Ectodermal cell (in vitro differentiated cells): ENCODE data around the gene MORN3. TPM values are rescaled to one million over a fixed set of nuclear protein-coding genes. Genes with fewer than 3 reads are reported as not detected.
"Not testable (repeated sequence)": the region's sequence is repeated elsewhere in the genome, so short reads cannot be mapped to it uniquely, and the experiment has no call there.

Source experiments
- H3K27ac ChIP-seq: 2 replicates; pipeline ENCODE4 v1.7.0; 2013; ENCODE audit warnings: mild to moderate bottlenecking, low read depth, low read length; ENCODE audit not compliant: insufficient read depth, poor library complexity, severe bottlenecking
- H3K27me3 ChIP-seq: 2 replicates; pipeline ENCODE4 v1.7.0; 2013; ENCODE audit warnings: mild to moderate bottlenecking, low read length; ENCODE audit not compliant: insufficient read depth, control insufficient read depth, poor library complexity, severe bottlenecking
- H3K36me3 ChIP-seq: one replicate; pipeline ENCODE4 v1.7.0; 2013; ENCODE audit warnings: low read length; ENCODE audit not compliant: control insufficient read depth, insufficient read depth
- H3K4me1 ChIP-seq: one replicate; pipeline ENCODE4 v1.7.0; 2013; ENCODE audit warnings: low read length; ENCODE audit not compliant: control insufficient read depth, insufficient read depth
- H3K4me3 ChIP-seq: 2 replicates; pipeline ENCODE4 v1.7.0; 2013; ENCODE audit warnings: low read depth, low read length, control low read depth; ENCODE audit not compliant: insufficient read depth
- H3K9me3 ChIP-seq: 2 replicates; pipeline ENCODE4 v1.7.0; 2013; ENCODE audit warnings: mild to moderate bottlenecking, low read length, moderate library complexity; ENCODE audit not compliant: control insufficient read depth
- WGBS, 2 experiments: methylation state at CpG; one replicate each; pipeline ENCODE4 v1.1.7; 2013; ENCODE audit warnings: missing lambda C conversion rate in 2 of 2; 5-methylcytosine and 5-hydroxymethylcytosine counted together
- polyA plus RNA-seq, 4 experiments: library from polyadenylated mRNA; stranded (reverse); fragments of 50-300 nt; gene quantifications; one replicate each; pipeline ENCODE4 v1.2.3, GENCODE V29; 2013

The MORN3 gene, protein sequence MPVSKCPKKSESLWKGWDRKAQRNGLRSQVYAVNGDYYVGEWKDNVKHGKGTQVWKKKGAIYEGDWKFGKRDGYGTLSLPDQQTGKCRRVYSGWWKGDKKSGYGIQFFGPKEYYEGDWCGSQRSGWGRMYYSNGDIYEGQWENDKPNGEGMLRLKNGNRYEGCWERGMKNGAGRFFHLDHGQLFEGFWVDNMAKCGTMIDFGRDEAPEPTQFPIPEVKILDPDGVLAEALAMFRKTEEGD
- polyA plus RNA-seq (2013, experiment 1 of 4) = 1.3 TPM
- 2.2 TPM for polyA plus RNA-seq (2013, experiment 2 of 4)
- polyA plus RNA-seq (2013, experiment 3 of 4) = 1.2 TPM
- 1.3 TPM for polyA plus RNA-seq (2013, experiment 4 of 4)

DNA sequence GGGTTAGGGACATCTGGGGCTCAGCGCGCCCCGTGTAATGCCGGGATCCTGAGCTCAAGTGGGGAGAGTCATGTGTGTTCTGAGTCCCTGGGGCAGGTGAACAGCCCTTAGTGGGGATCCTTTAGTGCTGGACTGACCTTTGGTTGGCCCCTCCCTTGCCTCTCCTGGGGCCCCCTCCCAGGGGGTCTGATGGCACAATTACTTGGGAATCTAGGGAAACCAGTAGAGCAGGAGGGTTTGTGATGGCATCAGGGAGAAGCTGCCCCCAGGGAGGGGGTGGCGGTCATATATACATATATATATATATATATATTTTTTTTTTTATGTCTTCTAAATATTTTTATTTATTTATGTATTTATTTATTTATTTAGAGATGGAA, at the start of gene MORN3:
TSS of gene MORN3 (minus strand) at position 134 of the 380 bp plus-strand sequence. CDS start 171 bp downstream, outside the sequence.
- Histone ChIP-seq H3K4me1 (peaks cover 4% of the 10 kb centered on the region), H3K4me3 (no peak within 1 kb of the TSS), H3K9me3 (no peaks in the 10 kb centered on the region), H3K27ac (no peak within 1 kb of the TSS), H3K27me3 (no peaks in the 10 kb centered on the region), H3K36me3 (no peaks in the 10 kb centered on the region)
- 96 to 99% methylated on average over 4 of the region's 5 CpGs for WGBS, 2 experiments

DNA sequence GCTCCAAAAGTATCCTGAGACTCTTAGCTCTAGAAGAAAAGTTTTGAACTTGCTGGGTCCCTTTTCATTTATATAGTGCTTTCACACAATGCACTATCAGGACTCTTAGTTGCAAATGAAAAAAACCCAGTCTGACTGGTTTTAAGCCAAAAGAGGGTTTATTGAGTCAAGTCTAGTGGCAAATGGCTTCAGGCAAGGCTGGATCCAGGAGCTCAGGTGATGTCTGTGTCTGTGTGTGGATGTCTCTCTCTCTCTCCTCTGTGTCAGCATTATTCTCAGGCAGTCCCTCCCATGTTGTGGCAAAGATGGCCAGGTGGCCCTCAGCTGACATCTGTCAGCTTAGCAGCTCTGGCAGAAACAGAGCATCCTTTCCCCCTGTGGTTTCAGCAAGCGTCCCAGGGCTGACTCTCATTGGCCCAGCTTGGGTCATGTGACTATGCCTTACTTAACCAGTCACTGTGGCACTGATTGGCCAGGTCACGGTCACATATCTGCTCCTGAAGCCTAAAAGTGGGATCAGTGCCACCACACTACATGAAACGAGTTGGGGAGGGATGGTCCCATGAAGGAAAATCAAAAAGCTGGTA, 49.3 kb upstream of the MORN3 start:
- no peaks in the 10 kb centered on the region for H3K4me1 ChIP-seq
- H3K27ac ChIP-seq = no peak overlapping the region
- H3K9me3 ChIP-seq = no peaks in the 10 kb centered on the region
- H3K4me3 ChIP-seq = no peak overlapping the region
- H3K27me3 ChIP-seq = no peaks in the 10 kb centered on the region
- H3K36me3 ChIP-seq = no peaks in the 10 kb centered on the region
- 90 to 91% methylated on average over 3 of the region's 3 CpGs for WGBS, 2 experiments

DNA sequence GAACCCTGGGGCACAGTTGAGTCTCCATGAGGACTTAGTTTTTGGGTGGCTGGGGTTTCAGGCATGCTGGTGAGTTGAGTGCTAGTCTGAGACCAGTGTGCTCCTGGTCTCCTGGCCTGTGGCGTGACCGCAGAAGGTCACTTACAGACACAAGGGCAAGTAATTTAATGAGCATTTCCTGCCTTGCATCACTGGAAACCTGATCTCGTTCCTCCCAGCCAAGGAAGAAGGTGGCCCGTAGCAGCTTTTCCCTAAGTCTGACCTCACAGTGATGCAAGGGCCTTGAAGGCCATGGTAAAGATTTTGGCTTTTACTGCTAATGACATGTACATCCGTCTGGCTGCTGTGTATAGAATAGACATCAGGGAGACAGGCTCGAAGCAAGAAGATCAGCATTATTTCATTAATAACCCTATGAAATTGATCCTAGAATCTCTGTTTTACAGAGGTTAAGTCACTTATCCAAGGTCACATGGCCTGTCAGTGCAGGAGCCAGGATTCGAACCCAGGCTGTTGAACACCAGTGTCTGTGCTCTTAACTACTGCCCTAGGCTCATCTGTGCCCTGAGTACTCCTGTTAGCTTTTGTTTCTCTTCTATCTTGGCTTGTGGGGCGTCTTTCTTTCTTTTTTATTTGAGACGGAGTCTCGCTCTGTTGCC, 47.7 kb upstream of the MORN3 start:
- Histone ChIP-seq H3K36me3 (no peaks in the 10 kb centered on the region), H3K4me3 (no peak overlapping the region), H3K27me3 (no peaks in the 10 kb centered on the region), H3K9me3 (no peaks in the 10 kb centered on the region), H3K4me1 (peaks cover 7% of the 10 kb centered on the region), H3K27ac (no peak overlapping the region)
- 85 to 92% methylated on average over 10 of the region's 10 CpGs for WGBS, 2 experiments

DNA sequence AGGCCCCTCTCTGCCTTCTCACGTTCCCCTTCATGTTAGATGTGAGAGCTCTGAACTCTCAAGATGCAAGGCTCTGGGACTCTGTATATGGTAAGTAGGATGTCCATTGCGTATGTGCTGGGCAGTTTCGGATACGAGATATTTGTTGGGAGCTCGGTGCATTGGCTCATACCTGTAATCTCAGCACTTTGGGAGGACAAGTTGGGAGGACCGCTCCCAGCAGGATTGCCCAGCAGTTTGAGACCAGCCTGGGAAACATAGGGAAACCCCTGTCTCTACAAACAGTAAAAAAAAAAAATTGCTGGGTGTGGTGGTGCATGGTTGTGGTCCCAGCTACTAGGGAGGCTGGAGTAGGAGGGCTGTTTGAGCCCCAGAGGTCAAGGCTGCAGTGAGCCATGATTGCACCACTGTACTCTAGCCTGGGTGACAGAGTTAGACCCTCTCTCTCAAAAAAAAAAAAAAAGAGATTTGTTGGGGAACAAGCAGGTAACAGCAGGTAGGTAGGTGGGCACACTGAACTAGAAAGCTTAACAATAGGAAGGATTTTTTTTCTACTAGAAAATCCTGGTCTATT, 46.5 kb upstream of the MORN3 start:
- H3K9me3 ChIP-seq = no peaks in the 10 kb centered on the region
- no peaks in the 10 kb centered on the region for H3K36me3 ChIP-seq
- peaks cover 7% of the 10 kb centered on the region for H3K4me1 ChIP-seq
- WGBS, 2 experiments = 79 to 80% methylated on average over 6 of the region's 6 CpGs
- H3K27ac ChIP-seq = no peak overlapping the region
- no peaks in the 10 kb centered on the region for H3K27me3 ChIP-seq
- H3K4me3 ChIP-seq = no peak overlapping the region

DNA sequence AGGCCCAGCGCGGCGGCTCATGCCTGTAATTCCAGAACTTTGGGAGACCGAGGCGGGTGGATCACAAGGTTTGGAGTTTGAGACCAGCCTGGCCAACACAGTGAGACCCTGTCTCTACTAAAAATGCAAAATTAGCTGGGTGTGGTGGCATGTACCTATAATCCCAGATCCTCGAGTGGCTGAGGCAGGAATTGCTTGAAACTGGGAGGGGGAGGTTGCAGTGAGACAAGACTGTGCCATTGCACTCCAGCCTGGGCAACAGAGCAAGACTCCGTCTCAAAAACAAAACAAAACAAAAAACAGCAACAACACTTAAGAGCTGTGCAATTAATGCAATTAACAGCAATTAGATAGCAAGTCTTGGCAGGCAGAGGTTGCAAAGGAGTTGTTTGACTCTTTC, 45.6 kb upstream of the MORN3 start:
- H3K27me3 ChIP-seq, H3K27ac ChIP-seq, H3K4me3 ChIP-seq, H3K36me3 ChIP-seq, H3K4me1 ChIP-seq, H3K9me3 ChIP-seq: not testable (repeated sequence)
- WGBS, 2 experiments = 91 to 92% methylated on average over 7 of the region's 7 CpGs

GRCh38 chr12:121713793-121714192, 44.3 kb upstream of the MORN3 start:
- H3K4me1 ChIP-seq = peaks cover 7% of the 10 kb centered on the region
- no peaks in the 10 kb centered on the region for H3K36me3 ChIP-seq
- H3K27ac ChIP-seq = no peak overlapping the region
- WGBS, 2 experiments = 78 to 80% methylated on average over 6 of the region's 6 CpGs
- no peaks in the 10 kb centered on the region for H3K27me3 ChIP-seq
- no peak overlapping the region for H3K4me3 ChIP-seq
- H3K9me3 ChIP-seq = no peaks in the 10 kb centered on the region

DNA sequence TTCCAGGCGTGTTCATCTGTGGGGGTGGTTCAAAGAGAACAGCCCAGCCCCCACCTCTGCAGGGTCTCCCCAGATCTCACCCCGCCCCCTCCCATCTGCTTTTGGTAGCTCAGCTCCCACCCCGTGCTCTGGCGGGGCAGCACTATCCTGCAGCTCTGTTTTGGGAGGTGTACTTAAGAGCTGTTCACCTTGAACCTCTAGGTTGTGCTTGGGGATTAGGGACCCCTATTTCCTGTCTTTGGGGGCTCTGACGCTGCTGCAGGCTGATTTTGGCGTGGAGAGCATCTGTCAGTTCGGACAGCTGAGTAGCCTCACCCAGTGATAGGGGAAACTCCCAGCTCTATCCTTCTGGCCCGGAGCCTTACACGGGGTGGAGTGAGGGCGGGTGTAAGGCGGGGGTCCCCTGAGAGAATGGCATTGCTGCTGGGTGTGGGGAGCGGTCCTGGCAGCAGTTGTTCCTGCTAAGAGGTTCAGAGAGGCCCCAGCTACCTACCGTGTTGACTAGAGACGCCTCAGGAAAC, 43.9 kb upstream of the MORN3 start:
- no peaks in the 10 kb centered on the region for H3K36me3 ChIP-seq
- peaks cover 7% of the 10 kb centered on the region for H3K4me1 ChIP-seq
- H3K27me3 ChIP-seq = no peaks in the 10 kb centered on the region
- H3K27ac ChIP-seq = no peak overlapping the region
- 22% methylated on average over 14 of the region's 14 CpGs for WGBS, 2 experiments
- no peaks in the 10 kb centered on the region for H3K9me3 ChIP-seq
- H3K4me3 ChIP-seq = peak overlapping the region; percentile 96

GRCh38 chr12:121712461-121713256, 43.2 kb upstream of the MORN3 start, which contains the start of gene TMEM120B:
Gene TMEM120B, plus strand, starts transcription at chr12:121712752. Its CDS starts 144 bp downstream, at chr12:121712896.
- Histone ChIP-seq H3K9me3 (no peaks in the 10 kb centered on the region), H3K4me1 (peaks cover 7% of the 10 kb centered on the region), H3K36me3 (no peaks in the 10 kb centered on the region), H3K4me3 (peak within 1 kb of the TSS; percentile 96), H3K27ac (peak within 1 kb of the TSS; percentile 56), H3K27me3 (no peaks in the 10 kb centered on the region)
- WGBS, 2 experiments = 0% methylated on average over 74 of the region's 74 CpGs

DNA sequence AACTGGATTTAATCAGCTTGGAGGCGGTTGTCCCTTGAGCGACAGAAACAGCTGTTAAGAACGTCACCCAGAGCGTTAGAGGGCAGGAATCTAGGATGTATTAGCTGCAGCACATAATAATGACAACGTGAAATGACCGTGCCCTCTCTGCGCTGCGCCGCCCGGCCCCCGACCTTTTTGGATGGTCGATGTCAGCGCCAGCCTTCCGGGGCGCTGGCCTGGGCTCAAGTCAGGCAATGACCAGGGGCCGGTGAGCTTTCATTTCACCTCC, 42.7 kb upstream of the MORN3 start:
- no peaks in the 10 kb centered on the region for H3K9me3 ChIP-seq
- no peaks in the 10 kb centered on the region for H3K36me3 ChIP-seq
- H3K27ac ChIP-seq = peak overlapping the region; percentile 56
- no peaks in the 10 kb centered on the region for H3K27me3 ChIP-seq
- H3K4me1 ChIP-seq = peaks cover 7% of the 10 kb centered on the region
- 1 to 2% methylated on average over 16 of the region's 16 CpGs for whole genome bisulfite sequencing, 2 experiments
- peak overlapping the region; percentile 96 for H3K4me3 ChIP-seq
